K562 (cell line): ENCODE measurements around the gene MCIDAS. TPM values are rescaled to one million over a fixed set of nuclear protein-coding genes. Genes with fewer than 3 reads are reported as not detected.

ENCODE experiments used
- BCL6 ChIP-seq: fragments of 250-450 bp; sonication (Bioruptor Pico); IDR thresholded peaks from 2 replicates; pipeline ENCODE4 v1.4.0; 2020
- CXXC5 ChIP-seq: fragments of 250-450 bp; sonication (Bioruptor Pico); IDR thresholded peaks from 2 replicates; pipeline ENCODE4 v1.8.0; 2022; ENCODE audit warnings: inconsistent platforms, mild to moderate bottlenecking, moderate library complexity
- ETV1 ChIP-seq: fragments of 450-650 bp; conservative IDR thresholded peaks from 2 replicates; pipeline ENCODE4 v1.6.1; 2016; ENCODE audit warnings: missing genetic modification characterization, control low read depth, low read depth, missing compliant biosample characterization
- GATAD2B ChIP-seq: fragments of 450-650 bp; IDR thresholded peaks from 2 replicates; pipeline ENCODE4 v1.6.1; 2017; ENCODE audit warnings: mild to moderate bottlenecking, borderline replicate concordance
- HDAC1 ChIP-seq, 2 experiments: fragments of 450-650 bp; IDR thresholded peaks; 2 replicates each; pipeline ENCODE4 v1.6.1; 2016 to 2017; ENCODE audit warnings: inconsistent platforms in 1 of 2, mild to moderate bottlenecking in 1 of 2, moderate library complexity in 1 of 2
- MCM3 ChIP-seq: fragments of 450-650 bp; IDR thresholded peaks from 2 replicates; pipeline ENCODE4 v1.6.1; 2016
- PHB ChIP-seq: fragments of 250-450 bp; sonication (Bioruptor Pico); IDR thresholded peaks from 2 replicates; pipeline ENCODE4 v1.5.0; 2021
- POLR2H ChIP-seq: IDR thresholded peaks from 2 replicates; pipeline ENCODE4 v1.6.1; 2016; ENCODE audit warnings: missing genetic modification characterization, low read depth, mild to moderate bottlenecking, control low read depth, missing compliant biosample characterization, moderate library complexity
- POLR3G ChIP-seq: IDR thresholded peaks from 2 replicates; pipeline ENCODE4 v1.6.1; 2011; ENCODE audit not compliant: insufficient read length, insufficient replicate concordance; ENCODE audit errors: extremely low read depth
- RB1 ChIP-seq: fragments of 450-650 bp; IDR thresholded peaks from 2 replicates; pipeline ENCODE4 v1.6.1; 2017; ENCODE audit warnings: low read depth, mild to moderate bottlenecking
- RBM17 ChIP-seq: fragments of 200-400 bp; formaldehyde crosslinking; IDR thresholded peaks from 2 replicates; pipeline ENCODE4 v1.6.1; 2017; ENCODE audit warnings: low read depth, mild to moderate bottlenecking, low read length, borderline replicate concordance
- SMARCA4 ChIP-seq: fragments of 450-650 bp; IDR thresholded peaks from 2 replicates; pipeline ENCODE4 v1.6.1; 2016
- SMC3 ChIP-seq: conservative IDR thresholded peaks from 2 replicates; pipeline ENCODE4 v1.6.1; 2011; ENCODE audit warnings: low read depth, low read length, improper control_type of control experiment; ENCODE audit not compliant: insufficient read depth
- TAL1 ChIP-seq: fragments of 450-650 bp; IDR thresholded peaks from 2 replicates; pipeline ENCODE4 v1.6.1; 2016; ENCODE audit warnings: mild to moderate bottlenecking
- TEAD1 ChIP-seq, 2 experiments: fragments of 450-650 bp in 1 of 2; sonication (generic) in 1 of 2; formaldehyde crosslinking; IDR thresholded peaks; 2 replicates each; pipeline versions ENCODE4 v1.4.0 to v1.8.0; 2020 to 2022; ENCODE audit warnings: mild to moderate bottlenecking in 2 of 2, missing genetic modification reagents in 1 of 2
- ZBED1 ChIP-seq: IDR thresholded peaks from 2 replicates; pipeline ENCODE4 v1.6.1; 2014
- polyA plus RNA-seq, 8 experiments: library from polyadenylated mRNA; depleted of rRNA in 4 of 8; stranded (reverse) in 5 of 8; unstranded in 3 of 8; fragments of >200 nt; fragmentation: Nextera tagmentation in 2 of 8; fragmentation: Illumina TruSeq in 1 of 8; extraction: Ambion mirVana in 2 of 8; extraction: Trizol in 1 of 8; gene quantifications; 2 replicates each; pipeline versions ENCODE4 v1.2.1 to v1.2.3, GENCODE V29; 2011 to 2014; ENCODE audit warnings: inconsistent platforms in 1 of 8, missing spikeins in 1 of 8
- total RNA-seq, 7 experiments: library from RNA; depleted of rRNA in 6 of 7; stranded (reverse); fragments of >200 nt in 6 of 7; fragmentation: Illumina TruSeq in 2 of 7; extraction: Trizol in 2 of 7; gene quantifications; 2 replicates each; pipeline versions ENCODE4 v1.2.1 to v1.2.3, GENCODE V29; 2011 to 2021; ENCODE audit warnings: low replicate concordance in 1 of 7
- TF ChIP-seq, protein P1 (sequence below): fragments of 450-650 bp; IDR thresholded peaks from one replicate; pipeline ENCODE4 v1.6.1; 2018; ENCODE audit warnings: mild to moderate bottlenecking, moderate library complexity; ENCODE audit not compliant: partially characterized antibody
- TF ChIP-seq, protein P2 (sequence below): fragments of 150-350 bp; conservative IDR thresholded peaks from 2 replicates; pipeline ENCODE4 v1.6.1; 2014; ENCODE audit warnings: low read length
- TF ChIP-seq, protein P3 (sequence below): sonication (generic); formaldehyde crosslinking; IDR thresholded peaks from 2 replicates; pipeline ENCODE4 v1.8.1; 2023; ENCODE audit warnings: mild to moderate bottlenecking, missing genetic modification reagents
- TF ChIP-seq, protein P4 (sequence below): fragments of 450-650 bp; IDR thresholded peaks from 2 replicates; pipeline ENCODE4 v1.6.1; 2016; ENCODE audit warnings: antibody characterized with exemption
- TF ChIP-seq, protein P5 (sequence below): sonication (generic); formaldehyde crosslinking; IDR thresholded peaks from 2 replicates; pipeline ENCODE4 v1.8.1; 2022; ENCODE audit warnings: missing genetic modification reagents

Gene MCIDAS
- total and polyA plus RNA-seq, 9 of the 15 experiments (the other 6 are each of a cell fraction or from before 2014, with no cell fraction given): 0.07 to 1.5 (median 0.69) TPM

DNA sequence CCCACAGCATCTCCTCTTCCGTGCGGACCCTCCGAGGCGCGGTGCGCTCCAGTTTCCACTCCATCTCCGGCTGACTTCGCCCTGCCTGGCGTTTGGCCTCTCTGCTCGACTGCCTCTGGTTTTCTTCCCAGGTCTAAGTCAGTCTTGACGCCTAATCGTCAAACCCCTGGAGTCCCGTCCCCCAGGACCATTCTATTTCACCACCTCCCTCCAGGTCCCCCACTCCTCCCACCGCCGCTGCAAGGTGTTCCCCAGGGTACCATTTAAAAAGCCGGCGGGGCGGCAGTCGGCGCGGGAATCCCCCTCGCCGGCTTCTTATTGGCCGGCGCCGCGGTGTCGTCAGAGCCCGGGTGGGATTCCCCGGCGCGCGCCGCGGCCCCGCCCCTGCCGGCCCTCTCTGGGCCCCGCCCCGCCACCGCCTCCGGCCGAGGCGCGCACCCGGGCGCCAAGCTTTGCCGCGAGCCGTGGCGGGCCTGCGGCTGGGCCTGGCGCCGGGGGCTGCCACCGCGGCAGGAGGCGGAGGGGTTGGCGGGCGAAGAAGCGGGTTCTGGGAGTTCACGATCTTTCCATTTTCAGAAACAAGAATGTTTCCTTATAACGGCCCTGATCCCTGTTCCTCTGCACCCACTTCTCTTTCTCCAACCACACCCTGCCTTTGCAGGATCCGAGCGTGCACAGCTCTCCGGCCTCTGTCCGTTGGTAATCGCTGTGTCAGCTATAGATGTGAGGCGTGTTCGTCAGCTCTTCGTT is 54.0 kb downstream of the MCIDAS start, which contains the start of gene CDC20B (continued):
- TF ChIP-seq, protein P1, sequence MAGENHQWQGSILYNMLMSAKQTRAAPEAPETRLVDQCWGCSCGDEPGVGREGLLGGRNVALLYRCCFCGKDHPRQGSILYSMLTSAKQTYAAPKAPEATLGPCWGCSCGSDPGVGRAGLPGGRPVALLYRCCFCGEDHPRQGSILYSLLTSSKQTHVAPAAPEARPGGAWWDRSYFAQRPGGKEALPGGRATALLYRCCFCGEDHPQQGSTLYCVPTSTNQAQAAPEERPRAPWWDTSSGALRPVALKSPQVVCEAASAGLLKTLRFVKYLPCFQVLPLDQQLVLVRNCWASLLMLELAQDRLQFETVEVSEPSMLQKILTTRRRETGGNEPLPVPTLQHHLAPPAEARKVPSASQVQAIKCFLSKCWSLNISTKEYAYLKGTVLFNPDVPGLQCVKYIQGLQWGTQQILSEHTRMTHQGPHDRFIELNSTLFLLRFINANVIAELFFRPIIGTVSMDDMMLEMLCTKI: no peak
- TF ChIP-seq, protein P2, sequence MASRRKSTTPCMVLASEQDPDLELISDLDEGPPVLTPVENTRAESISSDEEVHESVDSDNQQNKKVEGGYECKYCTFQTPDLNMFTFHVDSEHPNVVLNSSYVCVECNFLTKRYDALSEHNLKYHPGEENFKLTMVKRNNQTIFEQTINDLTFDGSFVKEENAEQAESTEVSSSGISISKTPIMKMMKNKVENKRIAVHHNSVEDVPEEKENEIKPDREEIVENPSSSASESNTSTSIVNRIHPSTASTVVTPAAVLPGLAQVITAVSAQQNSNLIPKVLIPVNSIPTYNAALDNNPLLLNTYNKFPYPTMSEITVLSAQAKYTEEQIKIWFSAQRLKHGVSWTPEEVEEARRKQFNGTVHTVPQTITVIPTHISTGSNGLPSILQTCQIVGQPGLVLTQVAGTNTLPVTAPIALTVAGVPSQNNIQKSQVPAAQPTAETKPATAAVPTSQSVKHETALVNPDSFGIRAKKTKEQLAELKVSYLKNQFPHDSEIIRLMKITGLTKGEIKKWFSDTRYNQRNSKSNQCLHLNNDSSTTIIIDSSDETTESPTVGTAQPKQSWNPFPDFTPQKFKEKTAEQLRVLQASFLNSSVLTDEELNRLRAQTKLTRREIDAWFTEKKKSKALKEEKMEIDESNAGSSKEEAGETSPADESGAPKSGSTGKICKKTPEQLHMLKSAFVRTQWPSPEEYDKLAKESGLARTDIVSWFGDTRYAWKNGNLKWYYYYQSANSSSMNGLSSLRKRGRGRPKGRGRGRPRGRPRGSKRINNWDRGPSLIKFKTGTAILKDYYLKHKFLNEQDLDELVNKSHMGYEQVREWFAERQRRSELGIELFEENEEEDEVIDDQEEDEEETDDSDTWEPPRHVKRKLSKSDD: no peak
- TF ChIP-seq MCM3: no peak
- TF ChIP-seq POLR3G: no peak
- TF ChIP-seq PHB (CRISPR knock-in tag): no peak
- TF ChIP-seq POLR2H (tag): no peak
- TF ChIP-seq BCL6 (CRISPR knock-in tag): no peak
- TF ChIP-seq, protein P3, sequence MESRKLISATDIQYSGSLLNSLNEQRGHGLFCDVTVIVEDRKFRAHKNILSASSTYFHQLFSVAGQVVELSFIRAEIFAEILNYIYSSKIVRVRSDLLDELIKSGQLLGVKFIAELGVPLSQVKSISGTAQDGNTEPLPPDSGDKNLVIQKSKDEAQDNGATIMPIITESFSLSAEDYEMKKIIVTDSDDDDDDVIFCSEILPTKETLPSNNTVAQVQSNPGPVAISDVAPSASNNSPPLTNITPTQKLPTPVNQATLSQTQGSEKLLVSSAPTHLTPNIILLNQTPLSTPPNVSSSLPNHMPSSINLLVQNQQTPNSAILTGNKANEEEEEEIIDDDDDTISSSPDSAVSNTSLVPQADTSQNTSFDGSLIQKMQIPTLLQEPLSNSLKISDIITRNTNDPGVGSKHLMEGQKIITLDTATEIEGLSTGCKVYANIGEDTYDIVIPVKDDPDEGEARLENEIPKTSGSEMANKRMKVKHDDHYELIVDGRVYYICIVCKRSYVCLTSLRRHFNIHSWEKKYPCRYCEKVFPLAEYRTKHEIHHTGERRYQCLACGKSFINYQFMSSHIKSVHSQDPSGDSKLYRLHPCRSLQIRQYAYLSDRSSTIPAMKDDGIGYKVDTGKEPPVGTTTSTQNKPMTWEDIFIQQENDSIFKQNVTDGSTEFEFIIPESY (CRISPR knock-in tag): no peak
- TF ChIP-seq ZBED1: no peak
- TF ChIP-seq HDAC1 (IDR thresholded peaks at IDR 0.05): peak in 1 of 2 experiments; percentile 14; a peak in 1 of 4 replicates
- TF ChIP-seq, protein P4, sequence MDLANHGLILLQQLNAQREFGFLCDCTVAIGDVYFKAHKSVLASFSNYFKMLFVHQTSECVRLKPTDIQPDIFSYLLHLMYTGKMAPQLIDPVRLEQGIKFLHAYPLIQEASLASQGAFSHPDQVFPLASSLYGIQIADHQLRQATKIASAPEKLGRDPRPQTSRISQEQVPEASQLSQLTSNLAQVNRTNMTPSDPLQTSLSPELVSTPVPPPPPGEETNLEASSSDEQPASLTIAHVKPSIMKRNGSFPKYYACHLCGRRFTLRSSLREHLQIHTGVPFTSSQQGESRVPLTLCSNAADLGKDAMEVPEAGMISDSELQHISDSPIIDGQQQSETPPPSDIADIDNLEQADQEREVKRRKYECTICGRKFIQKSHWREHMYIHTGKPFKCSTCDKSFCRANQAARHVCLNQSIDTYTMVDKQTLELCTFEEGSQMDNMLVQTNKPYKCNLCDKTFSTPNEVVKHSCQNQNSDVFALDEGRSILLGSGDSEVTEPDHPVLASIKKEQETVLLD: no peak
- no peak for TF ChIP-seq ETV1 (tag)
- TF ChIP-seq TAL1: no peak
- TF ChIP-seq RBM17: no peak
- TF ChIP-seq RB1: no peak; the same call in 1 of the 2 replicates
- peak; percentile 42 for TF ChIP-seq CXXC5 (CRISPR knock-in tag)
- TF ChIP-seq SMC3: no peak
- TF ChIP-seq GATAD2B: peak; percentile 73; the same call in 1 of the 2 replicates
- TF ChIP-seq TEAD1 (CRISPR knock-in tag; IDR thresholded peaks at IDR 0.05): no peak
- TF ChIP-seq, protein P5, sequence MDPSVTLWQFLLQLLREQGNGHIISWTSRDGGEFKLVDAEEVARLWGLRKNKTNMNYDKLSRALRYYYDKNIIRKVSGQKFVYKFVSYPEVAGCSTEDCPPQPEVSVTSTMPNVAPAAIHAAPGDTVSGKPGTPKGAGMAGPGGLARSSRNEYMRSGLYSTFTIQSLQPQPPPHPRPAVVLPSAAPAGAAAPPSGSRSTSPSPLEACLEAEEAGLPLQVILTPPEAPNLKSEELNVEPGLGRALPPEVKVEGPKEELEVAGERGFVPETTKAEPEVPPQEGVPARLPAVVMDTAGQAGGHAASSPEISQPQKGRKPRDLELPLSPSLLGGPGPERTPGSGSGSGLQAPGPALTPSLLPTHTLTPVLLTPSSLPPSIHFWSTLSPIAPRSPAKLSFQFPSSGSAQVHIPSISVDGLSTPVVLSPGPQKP: no peak
- TF ChIP-seq SMARCA4: no peak
